IMR-90 (cell line): ENCODE data around the gene PTPRN2. TPM values are rescaled to one million over a fixed set of nuclear protein-coding genes. Genes with fewer than 3 reads are reported as not detected.

Source experiments
- ATAC-seq: fragments of 200-7000 bp; cut with Tn5 transposase; 2 replicates; pipeline ENCODE4 v1.9.1; 2020; ENCODE audit warnings: low read depth, mild to moderate bottlenecking, moderate library complexity
- BruUV-seq: library from RNA; stranded (reverse); fragments of 400-500 nt; replicated peaks from 2 replicates; lab custom pipeline; 2021; lab: Mats Ljungman, UMichigan
- CTCF ChIA-PET: fragments of 300-600 bp; formaldehyde crosslinking; extraction: SDS; loops from one replicate; lab custom pipeline; 2021; ENCODE audit warnings: antibody characterized with exemption; lab: Yijun Ruan, JAX
- POLR2A ChIA-PET: fragments of 300-600 bp; sonication (Branson Sonifier 250); formaldehyde crosslinking; loops from one replicate; lab custom pipeline; 2022; ENCODE audit warnings: antibody characterized with exemption; ENCODE audit not compliant: unreplicated experiment; lab: Charles Lee
- DNase-seq: peaks from one replicate; pipeline ENCODE4 v3.0.0; 2013
- H2AFZ ChIP-seq: replicated peaks from 2 replicates; pipeline ENCODE3; 2013; ENCODE audit warnings: low read length, mild to moderate bottlenecking; ENCODE audit not compliant: poor library complexity
- H2AK5ac ChIP-seq: 2 replicates; pipeline ENCODE4 v1.6.1; 2013; ENCODE audit warnings: low read depth, low read length, inconsistent platforms
- H2AK9ac ChIP-seq: replicated peaks from 2 replicates; pipeline ENCODE3; 2013; ENCODE audit warnings: mild to moderate bottlenecking, low read depth, low read length, moderate library complexity; ENCODE audit not compliant: poor library complexity
- H2BK120ac ChIP-seq: 2 replicates; pipeline ENCODE4 v1.6.1; 2013; ENCODE audit warnings: low read depth, low read length, inconsistent platforms
- H2BK15ac ChIP-seq: 3 replicates; pipeline ENCODE4 v1.6.1; 2013; ENCODE audit warnings: low read depth, low read length, inconsistent platforms
- H2BK20ac ChIP-seq: 2 replicates; pipeline ENCODE4 v1.6.1; 2013; ENCODE audit warnings: low read depth, mild to moderate bottlenecking, inconsistent platforms, low read length, moderate library complexity
- H2BK5ac ChIP-seq: 2 replicates; pipeline ENCODE4 v1.6.1; 2013; ENCODE audit warnings: mild to moderate bottlenecking, low read depth, low read length, inconsistent platforms; ENCODE audit not compliant: poor library complexity, severe bottlenecking
- H3K14ac ChIP-seq: replicated peaks from 2 replicates; pipeline ENCODE4 v1.6.1; 2013; ENCODE audit warnings: low read depth, low read length, inconsistent platforms
- H3K18ac ChIP-seq: 2 replicates; pipeline ENCODE4 v1.6.1; 2013; ENCODE audit warnings: low read depth, low read length, control low read depth
- H3K23ac ChIP-seq: 2 replicates; pipeline ENCODE4 v1.6.1; 2013; ENCODE audit warnings: low read depth, low read length, inconsistent platforms
- H3K27ac ChIP-seq: 2 replicates; pipeline ENCODE4 v1.5.1; 2013; ENCODE audit warnings: mild to moderate bottlenecking, control low read depth, low read length; ENCODE audit not compliant: insufficient read depth
- H3K27me3 ChIP-seq: 2 replicates; pipeline ENCODE4 v1.6.1; 2013; ENCODE audit warnings: low read length; ENCODE audit not compliant: control insufficient read depth, insufficient read depth
- H3K36me3 ChIP-seq: 2 replicates; pipeline ENCODE4 v1.6.1; 2013; ENCODE audit warnings: low read length, mixed read lengths; ENCODE audit not compliant: control insufficient read depth, insufficient read depth
- H3K4ac ChIP-seq: 2 replicates; pipeline ENCODE4 v1.6.1; 2013; ENCODE audit warnings: low read depth, low read length, inconsistent platforms
- H3K4me1 ChIP-seq: 2 replicates; pipeline ENCODE4 v1.6.1; 2013; ENCODE audit warnings: low read length, mixed read lengths; ENCODE audit not compliant: control insufficient read depth, insufficient read depth
- H3K4me2 ChIP-seq: 2 replicates; pipeline ENCODE4 v1.6.1; 2013; ENCODE audit warnings: low read depth, mild to moderate bottlenecking, control low read depth, low read length, moderate library complexity
- H3K4me3 ChIP-seq: 2 replicates; pipeline ENCODE4 v1.5.1; 2013; ENCODE audit warnings: low read depth, mild to moderate bottlenecking, control low read depth, low read length, moderate library complexity; ENCODE audit not compliant: insufficient read depth
- H3K56ac ChIP-seq: 2 replicates; pipeline ENCODE4 v1.6.1; 2013; ENCODE audit warnings: low read length, inconsistent platforms; ENCODE audit not compliant: insufficient read depth; ENCODE audit errors: extremely low read depth
- H3K79me1 ChIP-seq, 2 experiments: 2 replicates each; pipeline ENCODE4 v1.6.1; 2013; ENCODE audit warnings: low read length in 2 of 2, inconsistent platforms in 1 of 2, low read depth in 1 of 2
- H3K9ac ChIP-seq: 2 replicates; pipeline ENCODE4 v1.6.1; 2013; ENCODE audit warnings: low read depth, low read length, control low read depth
- H3K9me1 ChIP-seq: 2 replicates; pipeline ENCODE4 v1.6.1; 2013; ENCODE audit warnings: low read length, inconsistent platforms; ENCODE audit not compliant: insufficient read depth
- H3K9me3 ChIP-seq: 2 replicates; pipeline ENCODE4 v1.6.1; 2013; ENCODE audit warnings: low read length; ENCODE audit not compliant: control insufficient read depth, insufficient read depth
- H4K20me1 ChIP-seq: 2 replicates; pipeline ENCODE4 v1.6.1; 2013; ENCODE audit warnings: low read length, inconsistent platforms; ENCODE audit not compliant: insufficient read depth
- H4K5ac ChIP-seq: 2 replicates; pipeline ENCODE4 v1.6.1; 2013; ENCODE audit warnings: mild to moderate bottlenecking, low read depth, low read length, control low read depth
- H4K8ac ChIP-seq, 2 experiments: 2 replicates each; pipeline ENCODE4 v1.6.1; 2013; ENCODE audit warnings: low read depth in 2 of 2, low read length in 2 of 2, control low read depth in 1 of 2, inconsistent platforms in 1 of 2
- H4K91ac ChIP-seq: 2 replicates; pipeline ENCODE4 v1.6.1; 2013; ENCODE audit warnings: low read depth, low read length, inconsistent platforms; ENCODE audit not compliant: insufficient read depth
- BHLHE40 ChIP-seq: fragments of 150-350 bp; IDR thresholded peaks from 2 replicates; pipeline ENCODE4 v1.6.1; 2016; ENCODE audit warnings: mild to moderate bottlenecking, low read depth, low read length
- CEBPB ChIP-seq: IDR thresholded peaks from 2 replicates; pipeline ENCODE4 v1.6.1; 2012; ENCODE audit warnings: low read depth, low read length, improper control_type of control experiment
- CHD1 ChIP-seq: IDR thresholded peaks from 2 replicates; pipeline ENCODE4 v1.6.1; 2012; ENCODE audit warnings: low read depth, low read length, improper control_type of control experiment
- CTCF ChIP-seq: conservative IDR thresholded peaks from 2 replicates; pipeline ENCODE4 v1.5.1; 2012; ENCODE audit warnings: mild to moderate bottlenecking, low read depth, low read length, improper control_type of control experiment
- ELK1 ChIP-seq: fragments of 150-350 bp; IDR thresholded peaks from 2 replicates; pipeline ENCODE4 v1.6.1; 2016; ENCODE audit warnings: low read depth, mild to moderate bottlenecking, low read length, moderate library complexity, borderline replicate concordance
- FOS ChIP-seq: fragments of 150-350 bp; IDR thresholded peaks from 2 replicates; pipeline ENCODE4 v1.6.1; 2016; ENCODE audit warnings: low read depth, low read length
- MXI1 ChIP-seq: IDR thresholded peaks from 2 replicates; pipeline ENCODE4 v1.6.1; 2012; ENCODE audit warnings: low read depth, mild to moderate bottlenecking, low read length, moderate library complexity, borderline replicate concordance
- NFE2L2 ChIP-seq: fragments of 150-350 bp; IDR thresholded peaks from 2 replicates; pipeline ENCODE4 v1.6.1; 2016; ENCODE audit warnings: low read depth, mild to moderate bottlenecking, low read length
- POLR2A ChIP-seq: IDR thresholded peaks from 2 replicates; pipeline ENCODE4 v1.6.1; 2012; ENCODE audit warnings: mild to moderate bottlenecking, low read depth, low read length
- RAD21 ChIP-seq: IDR thresholded peaks from 2 replicates; pipeline ENCODE4 v1.6.1; 2012; ENCODE audit warnings: low read length, improper control_type of control experiment
- RCOR1 ChIP-seq: IDR thresholded peaks from 2 replicates; pipeline ENCODE4 v1.6.1; 2012; ENCODE audit warnings: mild to moderate bottlenecking, low read length, improper control_type of control experiment; ENCODE audit not compliant: insufficient replicate concordance
- USF2 ChIP-seq: fragments of 150-350 bp; IDR thresholded peaks from 2 replicates; pipeline ENCODE4 v1.6.1; 2017; ENCODE audit warnings: mild to moderate bottlenecking, antibody characterized with exemption, low read length, low read depth
- WGBS, 2 experiments: methylation state at CpG; one replicate each; pipeline versions ENCODE4 v1.1.5 to v1.1.7; 2013; ENCODE audit warnings: missing lambda C conversion rate in 2 of 2; ENCODE audit not compliant: insufficient read length in 1 of 2; ENCODE audit errors: extremely low coverage in 2 of 2; 5-methylcytosine and 5-hydroxymethylcytosine counted together
- dilution Hi-C: fragments of 300-500 bp; cut with HindIII; formaldehyde crosslinking; loops from one replicate; pipeline ENCODE4 v1.14.3; 2018; ENCODE audit warnings: low sequenced_read_pairs; ENCODE audit not compliant: unreplicated experiment
- in situ Hi-C: fragments of 300-500 bp; cut with MboI; formaldehyde crosslinking; loops from 3 replicates; pipeline ENCODE4 v1.14.3; 2019; ENCODE audit warnings: low sequenced_read_pairs, inconsistent platforms, mixed read lengths
- intact Hi-C: fragments of 100-400 bp; cut with micrococcal nuclease; formaldehyde crosslinking; loops from 2 replicates; pipeline ENCODE4 v1.10.0; 2022
- polyA plus RNA-seq, 3 experiments: library from polyadenylated mRNA; depleted of rRNA; stranded (reverse); fragments of >200 nt; gene quantifications; 2 replicates each; pipeline ENCODE4 v1.2.3, GENCODE V29; 2012; ENCODE audit warnings: low replicate concordance in 1 of 3
- total RNA-seq: library from RNA; depleted of rRNA; stranded (reverse); fragments of >200 nt; gene quantifications from 2 replicates; pipeline ENCODE4 v1.2.3, GENCODE V29; 2012

The PTPRN2 gene
- total and polyA plus RNA-seq, 2 of the 4 experiments (the other 2 are of a cell fraction): 0.03 TPM; not detected in 1

GRCh38 chr7:158244873-158245723, 342.5 kb downstream of the PTPRN2 start:
- dilution Hi-C loops: no loop called here
- H2BK120ac ChIP-seq: no peak overlapping the region
- no peak overlapping the region for H2AFZ ChIP-seq
- no peaks in the 10 kb centered on the region for H3K79me1 ChIP-seq
- H3K23ac ChIP-seq: no peak overlapping the region
- H2BK20ac ChIP-seq: no peak overlapping the region
- H3K4me3 ChIP-seq: no peak overlapping the region
- H4K5ac ChIP-seq: no peak overlapping the region
- in situ Hi-C loops: no loop called here
- H3K27ac ChIP-seq: no peak overlapping the region
- POLR2A ChIA-PET: no interaction called here
- no peaks in the 10 kb centered on the region for H4K20me1 ChIP-seq
- H3K27me3 ChIP-seq: no peaks in the 10 kb centered on the region
- intact Hi-C loops: no loop called here
- no peak overlapping the region for H3K18ac ChIP-seq
- ATAC-seq (no peak), DNase-seq (no peak)
- peaks cover 49% of the 10 kb centered on the region for H3K9me3 ChIP-seq
- no TSS peak for BruUV-seq
- H2BK15ac ChIP-seq: no peak overlapping the region
- no peaks in the 10 kb centered on the region for H3K4me1 ChIP-seq
- H3K56ac ChIP-seq: no peak overlapping the region
- no peak overlapping the region for H3K4ac ChIP-seq
- no peak overlapping the region for H3K9ac ChIP-seq
- no peak overlapping the region for H2BK5ac ChIP-seq
- no peaks in the 10 kb centered on the region for H3K9me1 ChIP-seq
- no peaks in the 10 kb centered on the region for H3K36me3 ChIP-seq
- 83% methylated on average over 31 of the region's 40 CpGs; no CpG with 5 or more reads in 1 of the 2 experiments for WGBS, 2 experiments
- no peak overlapping the region for H3K4me2 ChIP-seq
- no peak overlapping the region for H3K14ac ChIP-seq
- no peak overlapping the region for H2AK9ac ChIP-seq
- H2AK5ac ChIP-seq: no peak overlapping the region
- CTCF ChIA-PET: no interaction called here
- H4K8ac ChIP-seq: no peak overlapping the region
- no peak overlapping the region for H4K91ac ChIP-seq
- no peak for TF ChIP-seq CHD1
- no peak for TF ChIP-seq MXI1
- no peak for TF ChIP-seq NFE2L2
- TF ChIP-seq RAD21: no peak
- TF ChIP-seq ELK1: no peak
- TF ChIP-seq CTCF: no peak
- no peak for TF ChIP-seq BHLHE40
- no peak for TF ChIP-seq USF2
- TF ChIP-seq POLR2A: no peak
- TF ChIP-seq RCOR1: no peak
- no peak for TF ChIP-seq FOS
- no peak for TF ChIP-seq CEBPB
